Measurements from ENCODE around the gene ZNF446. TPM values are rescaled to one million over a fixed set of nuclear protein-coding genes. Genes with fewer than 3 reads are reported as not detected.
"Not testable (repeated sequence)": the region's sequence is repeated elsewhere in the genome, so short reads cannot be mapped to it uniquely, and the experiment has no call there.

ZNF446 gene
- polyA plus RNA-seq, 4 donors: 13.3 to 20.6 (median 13.8) TPM

DNA sequence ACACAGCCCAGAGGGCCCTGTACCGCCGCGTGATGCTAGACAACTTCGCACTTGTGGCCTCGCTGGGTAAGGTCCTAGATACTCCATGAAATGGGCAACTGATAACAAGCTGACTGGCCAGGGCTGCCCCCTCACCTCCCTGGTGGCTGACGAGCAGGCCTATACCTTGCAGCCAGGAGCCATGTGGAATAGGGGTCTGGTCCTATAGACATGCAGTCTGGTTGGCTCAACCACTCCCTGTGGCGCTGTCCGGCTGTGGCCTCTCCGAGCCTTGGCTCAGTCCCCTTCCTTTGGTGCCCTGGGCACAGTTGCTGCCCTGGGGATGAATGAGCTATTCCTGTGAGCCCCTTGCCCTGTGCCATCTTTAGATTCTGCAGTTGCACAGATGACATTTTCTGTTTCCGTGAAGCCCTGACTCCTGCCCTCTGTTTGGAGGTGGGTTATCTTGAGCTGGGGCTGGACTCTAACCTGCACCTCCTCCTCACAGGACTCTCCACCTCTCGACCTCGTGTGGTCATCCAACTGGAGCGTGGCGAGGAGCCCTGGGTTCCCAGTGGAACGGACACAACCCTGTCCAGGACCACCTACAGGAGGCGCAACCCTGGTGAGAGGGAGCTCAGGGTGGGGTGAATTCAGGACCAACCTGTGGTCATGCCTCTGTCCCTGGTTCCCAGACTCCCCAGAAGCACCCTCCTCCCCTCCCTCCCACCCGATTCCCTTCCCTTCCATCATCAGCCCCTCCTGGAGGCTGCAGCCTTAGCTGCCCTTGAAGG is 6.7 kb upstream of the ZNF446 start:
- DNase-seq (ENCODE audit: low read depth in 4 of 4, low spot score in 3 of 4): no peak

GRCh38 chr19:58470837-58471543 is 5.2 kb upstream of the ZNF446 start:
- DNase-seq (ENCODE audit: low read depth in 4 of 4, low spot score in 3 of 4): not testable (repeated sequence)

DNA sequence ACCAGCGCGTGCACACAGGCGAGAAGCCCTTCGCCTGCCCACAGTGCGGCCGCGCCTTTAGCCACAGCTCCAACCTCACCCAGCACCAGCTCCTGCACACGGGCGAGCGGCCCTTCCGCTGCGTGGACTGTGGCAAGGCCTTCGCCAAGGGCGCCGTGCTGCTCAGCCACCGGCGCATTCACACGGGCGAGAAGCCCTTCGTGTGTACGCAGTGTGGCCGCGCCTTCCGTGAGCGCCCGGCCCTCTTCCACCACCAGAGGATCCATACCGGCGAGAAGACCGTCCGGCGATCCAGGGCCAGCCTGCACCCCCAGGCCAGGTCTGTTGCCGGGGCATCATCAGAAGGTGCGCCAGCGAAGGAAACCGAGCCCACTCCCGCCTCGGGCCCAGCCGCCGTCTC is 4.4 kb upstream of the ZNF446 start:
- no peak for DNase-seq (ENCODE audit: low read depth in 4 of 4, low spot score in 3 of 4)

- no peak for DNase-seq (ENCODE audit: low read depth in 4 of 4, low spot score in 3 of 4)
Observed at GRCh38 chr19:58473775-58474174, 2.4 kb upstream of the ZNF446 start.

DNA sequence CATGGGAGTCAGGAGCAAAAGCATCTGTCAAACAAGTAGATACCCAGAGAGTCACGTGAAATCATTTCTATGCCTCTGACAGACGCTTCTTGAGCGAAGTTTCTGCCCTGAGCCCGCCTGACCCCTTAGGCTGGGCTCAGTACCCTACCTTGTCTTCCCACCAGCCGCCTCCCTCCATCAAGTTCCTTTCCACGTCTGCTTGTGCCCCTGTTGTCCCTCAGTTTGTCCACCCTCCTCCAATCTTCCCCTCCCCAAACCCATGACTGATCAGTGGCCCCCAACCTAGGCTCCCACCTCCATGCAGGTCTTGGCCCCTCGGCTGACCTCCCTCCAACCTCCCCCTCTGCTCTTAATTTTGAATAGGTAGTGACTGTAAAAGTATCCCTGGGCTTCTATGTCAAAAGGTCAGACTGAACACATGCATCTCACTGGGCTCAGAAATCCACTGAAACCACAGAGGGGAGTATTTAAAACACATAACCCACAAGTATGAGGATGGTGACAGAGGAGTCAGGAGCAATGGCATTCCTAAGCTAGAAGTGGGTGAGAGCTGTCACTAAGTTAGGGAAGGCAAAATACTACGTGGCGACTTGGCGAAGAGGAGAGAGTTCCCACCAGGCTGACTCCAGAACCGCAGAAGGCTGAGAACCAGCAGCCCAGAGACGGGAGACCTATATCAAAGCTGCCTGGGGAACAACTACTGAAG is 1.7 kb upstream of the ZNF446 start:
- no peak for DNase-seq (ENCODE audit: low read depth in 4 of 4, low spot score in 3 of 4)

DNA sequence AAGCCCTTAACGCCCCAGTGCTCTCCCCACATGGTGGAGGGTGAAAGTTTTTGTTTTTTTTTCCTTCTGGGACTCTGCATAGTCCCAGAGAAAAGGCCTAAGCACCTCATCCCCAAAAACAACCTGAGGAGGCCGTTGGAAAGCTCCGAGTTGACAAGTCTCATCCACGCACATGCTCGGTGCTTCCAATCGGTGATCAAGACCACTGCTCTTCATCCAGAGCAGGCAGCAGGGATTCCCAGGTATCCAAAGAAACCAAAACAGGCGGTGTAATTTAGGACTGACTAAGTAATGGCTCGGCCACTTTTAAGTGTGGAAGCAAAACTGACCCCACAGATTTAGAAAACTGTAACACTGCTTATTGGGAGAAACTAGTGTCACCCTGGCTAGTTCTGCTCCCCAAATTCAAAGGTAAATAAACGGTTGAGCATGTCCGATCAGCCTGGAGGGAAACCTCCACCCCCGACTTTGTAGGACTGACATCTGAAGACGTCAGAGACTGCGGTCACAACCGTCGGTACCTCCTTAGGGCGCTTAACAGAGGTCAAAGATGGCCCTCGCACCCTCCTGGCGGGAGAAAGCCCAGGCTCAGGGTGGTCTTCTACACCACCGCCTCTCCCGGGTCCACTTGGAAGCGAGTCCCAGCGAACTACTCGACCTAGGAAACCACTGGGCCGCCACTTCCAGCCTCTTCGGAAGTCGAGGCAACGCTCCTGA is 997 bp upstream of the ZNF446 start:
- no peak for DNase-seq (ENCODE audit: low read depth in 4 of 4, low spot score in 3 of 4)

GRCh38 chr19:58476498-58477015 is 405 bp downstream of the ZNF446 start:
- DNase-seq (ENCODE audit: low read depth in 4 of 4, low spot score in 3 of 4): no peak

GRCh38 chr19:58477130-58477529 is 978 bp downstream of the ZNF446 start:
- no peak for DNase-seq (ENCODE audit: low read depth in 4 of 4, low spot score in 3 of 4)

GRCh38 chr19:58477871-58478270 is 1.7 kb downstream of the ZNF446 start:
- DNase-seq (ENCODE audit: low read depth in 4 of 4, low spot score in 3 of 4): no peak

- DNase-seq (ENCODE audit: low read depth in 4 of 4, low spot score in 3 of 4): no peak
Observed at GRCh38 chr19:58479303-58479702, 3.2 kb downstream of the ZNF446 start.

DNA sequence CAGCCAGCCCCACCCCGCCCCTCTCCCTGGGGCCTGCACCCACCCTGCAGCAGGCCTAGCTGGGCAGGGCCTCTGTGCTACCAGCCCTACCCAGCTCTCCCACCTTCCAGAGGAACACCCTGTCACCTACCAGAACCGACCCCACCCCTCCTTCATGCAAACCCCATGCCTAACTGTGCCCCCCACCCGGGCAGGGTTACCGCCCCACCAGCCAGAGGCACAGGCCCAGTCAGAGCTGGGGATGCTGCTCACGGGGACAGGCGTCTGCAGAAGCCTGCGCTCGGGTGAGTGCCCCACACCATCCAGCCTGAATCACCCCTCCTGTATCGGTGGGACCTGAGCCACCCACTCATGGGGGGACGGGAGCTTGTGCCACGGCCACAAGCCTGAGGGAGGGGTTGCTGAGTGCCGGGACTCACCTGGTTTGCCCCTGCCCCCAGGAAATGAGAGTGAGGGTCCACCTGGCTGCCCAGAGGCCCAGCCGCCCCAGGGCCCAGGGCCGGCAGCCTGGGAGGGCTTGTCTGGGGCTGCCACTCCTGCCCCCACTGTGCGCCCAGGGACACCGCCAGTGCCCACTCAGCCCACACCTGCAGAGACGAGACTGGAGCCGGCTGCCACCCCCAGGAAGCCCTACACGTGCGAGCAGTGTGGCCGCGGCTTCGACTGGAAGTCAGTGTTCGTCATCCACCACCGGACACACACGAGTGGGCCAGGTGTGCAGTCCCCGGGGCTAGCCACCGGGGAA is 3.8 kb downstream of the ZNF446 start:
- no peak for DNase-seq (ENCODE audit: low read depth in 4 of 4, low spot score in 3 of 4)

DNA sequence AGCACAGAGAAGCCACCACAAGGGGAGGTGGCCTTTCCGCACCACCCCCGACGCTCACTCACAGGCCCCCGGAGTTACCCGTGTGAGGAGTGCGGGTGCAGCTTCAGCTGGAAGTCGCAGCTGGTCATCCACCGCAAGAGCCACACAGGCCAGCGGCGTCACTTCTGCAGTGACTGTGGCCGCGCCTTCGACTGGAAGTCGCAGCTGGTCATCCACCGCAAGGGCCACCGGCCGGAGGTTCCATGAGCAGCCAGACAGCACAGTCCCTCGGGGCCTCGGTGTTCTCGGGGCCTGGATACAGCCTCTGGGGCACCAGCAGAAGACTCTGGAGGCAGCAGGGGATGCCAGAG is 4.3 kb downstream of the ZNF446 start:
- DNase-seq (ENCODE audit: low read depth in 4 of 4, low spot score in 3 of 4): no peak

GRCh38 chr19:58480831-58481230 is 4.7 kb downstream of the ZNF446 start:
- no peak for DNase-seq (ENCODE audit: low read depth in 4 of 4, low spot score in 3 of 4)

- DNase-seq (ENCODE audit: low read depth in 4 of 4, low spot score in 3 of 4): no peak
Observed at GRCh38 chr19:58482372-58482771, 6.2 kb downstream of the ZNF446 start.

DNA sequence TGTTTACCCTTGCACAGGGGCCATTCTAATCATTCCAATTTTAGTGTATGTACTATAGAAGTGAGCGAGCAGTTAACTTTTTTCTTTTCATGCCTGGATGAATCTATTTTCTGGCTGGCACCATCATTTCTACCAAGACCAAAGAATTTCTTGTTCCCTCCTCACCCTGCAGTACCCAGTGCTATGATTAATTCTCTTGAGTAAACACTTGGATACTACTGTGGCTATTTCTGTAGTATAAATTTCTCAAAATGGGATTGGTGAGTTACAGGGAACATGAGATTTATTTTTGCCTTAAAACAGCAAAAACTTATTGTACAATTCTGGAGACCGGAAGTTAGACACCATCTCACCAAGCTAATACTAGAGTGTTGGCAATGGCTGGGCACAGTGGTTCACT is 7.6 kb downstream of the ZNF446 start:
- DNase-seq (ENCODE audit: low read depth in 4 of 4, low spot score in 3 of 4): no peak

GRCh38 chr19:58484349-58484748 is 8.2 kb downstream of the ZNF446 start:
- DNase-seq (ENCODE audit: low read depth in 4 of 4, low spot score in 3 of 4): not testable (repeated sequence)

GRCh38 chr19:58491393-58491792 is 15.2 kb downstream of the ZNF446 start:
- no peak for DNase-seq (ENCODE audit: low read depth in 4 of 4, low spot score in 3 of 4)

DNA sequence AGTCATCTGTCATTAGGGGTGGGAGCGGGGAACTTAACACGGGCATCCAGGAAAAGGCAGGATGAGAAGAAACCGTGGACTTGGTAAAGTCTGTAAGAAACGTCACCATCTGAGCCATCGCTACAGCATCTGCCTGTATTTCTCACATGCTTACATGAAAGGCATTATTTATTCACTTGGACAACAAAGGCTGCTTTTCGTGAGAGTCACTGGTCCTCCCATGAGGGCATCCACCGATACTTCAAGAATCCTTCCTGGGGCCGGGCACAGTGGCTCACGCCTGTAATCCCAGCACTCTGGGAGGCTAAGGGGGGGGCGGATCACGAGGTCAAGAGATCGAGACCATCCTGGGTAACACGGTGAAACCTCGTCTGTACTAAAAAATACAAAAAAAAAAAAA is 16.1 kb downstream of the ZNF446 start:
- DNase-seq (ENCODE audit: low read depth in 4 of 4, low spot score in 3 of 4): no peak

- no peak for DNase-seq (ENCODE audit: low read depth in 4 of 4, low spot score in 3 of 4)
Observed at GRCh38 chr19:58497634-58498170, 21.6 kb downstream of the ZNF446 start.
